IPS-NIHi7 (cell line): Measurements from ENCODE around the gene RASGEF1C.
"Not testable (repeated sequence)": the region's sequence is repeated elsewhere in the genome, so short reads cannot be mapped to it uniquely, and the experiment has no call there.

Experiments
- DNase-seq: peaks from one replicate; pipeline ENCODE4 v3.0.0; 2012; ENCODE audit warnings: mixed read lengths; ENCODE audit errors: extremely low spot score

Gene RASGEF1C

DNA sequence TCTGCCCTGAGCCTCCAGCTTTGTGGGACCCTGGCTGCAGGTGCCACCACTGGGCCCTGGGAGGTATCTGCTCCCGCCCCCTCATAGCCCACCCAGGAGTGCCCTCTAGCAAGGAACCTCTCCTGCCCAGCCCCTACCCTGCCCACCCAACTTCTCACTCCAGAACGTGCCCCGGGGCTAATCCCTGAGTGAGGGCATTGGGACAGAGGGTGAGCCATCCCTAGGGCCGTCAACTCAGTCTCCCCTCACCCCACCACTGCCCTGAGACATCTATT, 2.7 kb upstream of the RASGEF1C start:
- no peak for DNase-seq

DNA sequence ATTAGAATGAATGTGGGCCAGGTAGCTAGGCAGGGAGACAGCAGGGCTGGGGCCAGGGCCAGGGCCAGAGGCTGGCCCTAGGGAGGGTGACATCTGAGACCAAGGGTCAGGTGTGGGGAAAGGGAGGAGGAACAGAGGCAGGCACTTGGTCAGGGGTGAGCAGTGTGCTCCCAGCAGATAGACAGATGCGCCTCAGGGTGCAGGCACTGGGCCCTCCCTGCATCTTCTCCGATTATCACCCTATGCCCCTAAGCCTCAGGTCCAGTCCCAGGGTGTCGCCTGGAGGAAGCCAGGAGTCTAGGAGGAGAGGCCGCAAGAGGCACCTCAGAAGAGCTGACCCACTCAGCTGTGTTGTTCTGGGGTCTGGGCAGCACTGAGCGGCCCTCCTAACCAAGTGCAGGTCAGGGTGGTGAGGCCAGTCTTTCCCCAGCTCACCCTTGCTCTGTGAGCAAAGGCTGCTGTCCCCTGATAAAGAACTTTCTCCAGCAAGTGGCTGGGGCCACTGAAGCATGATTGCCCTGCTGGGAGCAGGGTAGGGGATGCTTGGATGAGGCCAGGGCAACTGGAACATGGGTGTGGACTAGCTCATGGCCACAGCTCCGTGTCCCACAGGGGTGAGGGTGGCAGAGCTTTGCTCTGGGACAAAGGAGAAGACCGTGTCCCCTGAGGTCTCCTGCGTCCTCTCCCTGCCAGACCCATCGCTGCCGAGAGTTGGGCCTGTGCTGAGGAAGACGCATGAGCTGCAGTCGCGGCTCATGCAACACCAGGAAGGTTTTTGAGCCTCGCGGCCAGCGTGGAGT, 2.1 kb upstream of the RASGEF1C start:
- DNase-seq, result no peak

DNA sequence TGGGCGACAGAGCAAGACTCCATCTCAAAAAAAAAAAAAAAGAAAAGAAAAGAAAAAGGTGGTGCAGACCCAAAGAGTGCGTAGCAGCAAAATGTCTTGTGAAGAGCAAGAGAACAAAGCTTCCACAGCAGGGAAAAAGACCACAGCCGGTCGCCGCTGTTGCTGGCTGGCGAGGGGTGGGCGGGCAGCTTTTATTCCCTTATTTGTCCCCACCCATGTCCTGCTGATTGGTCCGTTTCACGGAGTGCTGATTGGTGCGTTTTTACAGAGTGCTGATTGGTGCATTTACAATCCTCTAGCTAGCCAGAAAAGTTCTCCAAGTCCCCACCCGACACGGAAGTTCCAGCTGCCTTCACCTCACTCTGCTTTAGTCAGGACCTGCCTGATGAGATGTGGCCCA, 1.1 kb upstream of the RASGEF1C start:
- DNase-seq, result not testable (repeated sequence)

DNA sequence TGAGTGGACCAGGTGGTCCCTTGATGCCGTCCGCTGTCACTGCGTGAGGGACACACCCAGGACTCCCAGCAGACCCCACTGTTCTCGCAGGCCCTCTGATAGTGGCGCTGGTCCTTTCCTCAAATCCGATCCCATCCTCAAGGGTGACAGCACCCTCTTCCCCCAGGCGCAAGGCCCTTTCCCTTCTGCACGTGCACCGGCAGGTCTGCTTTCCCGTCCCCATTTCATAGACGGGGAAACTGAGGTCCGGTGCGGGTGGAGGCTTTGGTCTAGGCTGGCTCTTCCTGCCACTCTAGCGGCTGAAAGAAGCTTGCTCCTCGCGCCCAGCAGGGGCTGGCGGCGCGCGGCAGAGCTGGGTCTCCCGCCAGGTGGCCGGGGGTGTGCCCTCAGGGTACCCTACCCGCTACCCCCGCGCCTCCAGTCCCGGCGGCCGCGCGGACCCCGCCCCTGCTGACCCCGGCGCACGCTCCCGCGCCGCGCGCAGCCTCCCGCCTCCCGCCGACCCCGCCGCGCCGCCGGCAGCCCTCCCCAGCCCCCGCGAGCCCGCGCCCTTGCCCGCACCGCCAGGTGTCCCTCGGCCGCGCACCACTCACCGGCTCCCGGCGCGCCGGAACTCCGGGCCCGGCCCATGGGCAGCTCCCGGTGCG, 453 bp downstream of the RASGEF1C start:
- peak; percentile 63 for DNase-seq

DNA sequence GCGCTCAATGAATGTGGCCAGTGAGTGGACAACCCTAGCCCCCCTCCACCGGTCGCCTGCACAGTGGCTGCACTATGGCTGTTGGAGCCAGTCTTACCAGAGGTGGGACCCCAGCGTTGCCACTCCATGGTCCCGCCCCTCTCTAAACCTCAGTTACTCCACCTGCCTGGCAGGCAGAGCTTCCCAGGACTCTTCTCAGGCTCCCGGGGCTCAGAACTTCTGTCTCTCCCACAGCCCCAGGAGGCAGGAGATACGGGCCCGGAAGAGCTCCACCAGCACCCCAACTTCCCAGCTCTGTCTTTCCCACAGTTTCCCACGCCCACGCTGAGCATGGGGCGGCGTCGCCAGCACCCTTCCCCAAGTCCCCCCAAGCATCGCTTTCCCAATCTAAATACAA, 975 bp downstream of the RASGEF1C start:
- no peak for DNase-seq

DNA sequence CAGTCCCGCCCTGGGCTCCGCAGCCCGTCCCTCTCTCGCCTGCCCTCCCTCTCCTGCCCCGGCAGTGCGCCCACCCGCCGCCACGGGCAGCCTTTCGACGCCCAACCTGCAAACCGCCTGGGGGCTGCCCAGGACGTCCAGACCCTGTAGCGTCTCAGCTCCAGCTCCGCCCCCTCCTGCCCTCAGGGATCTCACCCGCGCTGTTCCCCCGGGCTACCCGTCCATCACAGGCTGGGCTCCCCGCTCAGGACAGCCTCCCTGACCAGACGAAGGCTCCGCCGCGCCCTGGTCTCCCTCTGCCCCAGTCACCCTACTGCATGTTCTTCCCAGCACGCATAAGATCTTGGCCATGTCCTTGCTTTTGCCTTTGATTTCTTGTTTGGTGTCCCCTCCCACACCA, 1.4 kb downstream of the RASGEF1C start:
- no peak for DNase-seq

DNA sequence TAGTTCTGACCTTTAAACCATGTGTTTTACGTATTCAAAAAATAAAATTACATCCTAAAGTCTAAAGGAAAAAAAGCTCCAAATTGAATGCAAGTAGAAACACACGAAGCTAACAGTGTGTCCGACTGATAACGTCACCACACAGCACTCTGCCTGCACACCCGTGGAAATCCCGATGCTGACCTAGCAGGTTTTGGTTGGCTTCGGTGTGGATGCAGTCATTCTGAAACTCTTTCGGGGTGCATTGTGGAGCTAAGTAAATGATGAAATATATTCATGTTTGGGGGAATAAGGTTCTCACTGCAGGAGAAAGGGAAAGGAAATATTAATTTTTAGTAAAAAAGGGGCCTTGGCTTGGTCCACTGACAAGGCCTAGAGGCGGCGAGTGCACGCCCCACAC, 2.0 kb downstream of the RASGEF1C start:
- no peak for DNase-seq

DNA sequence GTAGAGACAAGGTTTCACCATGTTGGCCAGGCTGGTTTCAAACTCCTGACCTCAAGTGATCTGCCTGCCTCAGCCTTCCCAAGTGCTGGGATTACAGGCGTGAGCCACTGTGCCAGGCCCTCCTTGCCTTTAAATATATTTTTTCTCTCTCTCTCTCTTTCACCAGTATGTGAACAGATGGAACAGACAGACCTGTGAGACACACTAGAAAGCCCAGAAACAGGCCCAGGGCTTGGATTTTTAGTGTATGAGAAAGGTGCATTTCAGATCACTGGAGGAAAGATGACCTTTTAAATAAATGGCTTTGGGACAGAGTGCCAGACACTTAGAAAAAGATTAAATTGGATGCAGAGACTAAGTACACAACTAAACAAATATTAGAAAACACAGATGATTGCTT, 3.1 kb downstream of the RASGEF1C start:
- no peak for DNase-seq

DNA sequence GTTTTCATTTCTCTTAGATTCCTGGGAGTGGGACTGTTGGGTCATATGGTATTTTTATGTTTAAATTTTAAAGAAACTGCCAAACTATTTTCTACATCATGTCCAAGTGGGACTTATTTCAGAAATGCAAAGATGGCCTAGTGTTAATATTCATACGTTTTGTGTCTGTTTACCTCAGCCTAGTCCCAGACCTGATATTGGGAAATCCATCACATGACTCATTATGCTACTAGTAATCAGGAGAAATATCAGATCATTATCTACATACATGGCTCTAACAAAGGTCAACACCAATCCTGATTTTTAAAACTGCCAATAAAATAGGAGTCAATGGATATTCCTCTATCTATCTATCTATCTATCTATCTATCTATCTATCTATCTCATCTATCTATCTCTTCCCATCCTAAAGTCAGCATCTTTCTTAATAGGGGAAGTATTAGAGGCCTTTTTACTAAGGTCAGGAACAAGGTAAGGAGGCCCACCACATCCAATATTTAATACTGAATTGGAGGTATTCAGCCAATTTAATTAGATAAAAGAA, 4.7 kb downstream of the RASGEF1C start:
- no peak for DNase-seq

DNA sequence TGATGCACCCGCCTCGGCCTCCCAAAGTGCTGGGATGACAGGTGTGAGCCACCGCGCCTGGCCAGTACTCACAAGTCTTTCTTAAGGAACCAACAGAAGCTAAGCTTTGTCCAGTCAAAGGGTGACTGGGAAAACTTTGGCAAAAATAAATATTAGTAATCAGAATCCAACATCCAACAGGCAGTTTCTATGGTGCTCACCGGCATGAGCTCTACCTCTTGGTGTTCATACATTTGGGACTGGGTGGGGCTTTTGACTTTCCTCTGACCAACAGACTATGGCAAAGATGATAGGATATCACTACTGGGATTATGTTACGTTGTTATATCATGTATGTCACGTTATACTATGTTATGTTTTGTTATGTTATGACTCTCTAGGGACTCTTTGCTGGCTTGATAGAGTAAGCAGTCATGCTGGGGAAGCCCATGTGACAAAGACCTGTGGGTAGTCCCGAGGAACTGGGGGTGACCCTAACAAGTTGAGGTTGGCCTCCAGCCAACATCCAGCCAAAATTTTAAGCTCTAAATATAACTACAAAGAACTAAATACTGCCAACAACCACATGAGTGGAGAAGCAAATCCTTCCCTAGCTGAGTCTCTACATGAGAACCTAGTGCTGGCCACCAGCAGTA, 6.0 kb downstream of the RASGEF1C start:
- no peak for DNase-seq

DNA sequence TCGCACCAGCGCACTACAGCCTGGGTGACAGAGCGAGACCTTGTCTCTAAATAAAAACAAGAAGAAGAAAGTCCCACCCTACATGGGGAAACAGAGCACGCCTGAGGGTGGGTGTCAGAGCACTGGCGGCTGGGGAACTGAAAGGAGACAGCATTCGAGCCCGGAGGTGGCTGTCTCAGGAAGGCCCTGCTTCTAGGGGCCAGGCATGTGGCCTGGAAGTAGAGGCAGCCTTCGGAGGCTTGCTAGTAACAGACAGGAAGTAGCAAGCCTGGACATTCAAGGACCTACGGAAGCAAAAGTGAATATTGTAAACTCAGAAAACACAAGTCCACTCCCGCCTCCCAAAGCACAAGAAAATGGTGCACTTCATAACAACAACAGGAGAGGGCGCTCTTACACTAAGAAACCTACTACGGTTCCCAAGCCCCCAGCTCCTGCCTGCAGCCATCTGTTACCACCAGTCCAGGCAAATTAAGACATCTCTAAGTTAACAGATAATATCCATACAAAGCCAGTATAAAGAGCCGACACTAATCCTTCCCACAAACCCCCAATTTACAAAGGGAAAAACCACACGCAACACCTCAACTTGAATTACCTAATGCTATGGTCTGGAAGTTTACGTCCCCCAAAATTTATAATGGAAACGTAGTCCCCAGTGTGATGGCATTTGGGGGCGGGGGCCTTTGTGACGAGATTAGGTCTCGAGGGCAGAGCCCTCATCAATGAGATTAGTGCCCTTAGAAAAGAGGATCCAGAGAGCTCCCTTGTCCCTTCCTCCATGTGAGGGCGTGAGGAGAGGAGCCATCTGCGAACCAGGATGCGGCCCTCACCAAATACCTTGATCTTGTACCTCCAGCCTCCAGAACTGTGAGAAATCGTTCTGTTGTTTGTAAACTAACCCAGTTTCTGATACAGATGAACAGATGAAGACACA, 7.7 kb downstream of the RASGEF1C start:
- peak; percentile 87 for DNase-seq

DNA sequence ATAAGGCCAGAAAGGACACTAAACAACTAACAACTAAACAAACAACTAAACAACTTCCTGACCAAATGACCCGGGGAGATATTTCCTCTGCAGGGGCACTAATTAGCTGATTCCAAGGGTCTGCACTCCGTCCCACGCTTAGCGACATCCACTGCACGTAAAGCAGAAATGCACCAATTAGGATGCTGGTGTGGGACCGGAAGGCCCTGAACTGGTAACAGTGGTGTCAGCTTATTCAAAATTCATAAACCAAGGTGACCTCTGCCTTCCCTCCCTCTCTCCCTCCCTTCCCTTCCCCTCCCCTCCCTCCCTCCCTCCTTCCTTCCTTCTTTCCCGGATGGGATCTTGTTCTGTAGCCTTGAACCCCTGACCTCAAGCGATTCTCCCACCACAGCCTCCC, 9.6 kb downstream of the RASGEF1C start:
- DNase-seq, result no peak

DNA sequence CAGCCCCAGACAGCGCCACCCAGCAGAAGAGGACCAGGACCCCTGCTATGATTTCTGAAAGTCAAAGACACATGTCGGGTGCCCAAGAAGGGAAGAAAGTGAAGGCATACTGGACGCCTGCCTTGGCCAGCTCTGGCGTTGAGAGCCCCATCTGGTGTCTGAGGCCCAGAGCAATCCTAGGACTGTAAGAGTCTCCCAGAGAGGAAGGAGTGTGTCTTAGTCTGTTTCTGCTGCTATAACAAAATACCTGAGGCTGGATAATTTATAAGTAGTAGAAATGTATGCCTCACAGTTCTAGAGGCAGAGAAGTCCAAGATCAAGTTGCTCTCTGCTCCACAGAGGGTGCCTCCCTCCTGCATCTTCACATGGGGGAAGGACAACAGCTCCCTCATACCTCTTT, 10.8 kb downstream of the RASGEF1C start:
- DNase-seq, result no peak

DNA sequence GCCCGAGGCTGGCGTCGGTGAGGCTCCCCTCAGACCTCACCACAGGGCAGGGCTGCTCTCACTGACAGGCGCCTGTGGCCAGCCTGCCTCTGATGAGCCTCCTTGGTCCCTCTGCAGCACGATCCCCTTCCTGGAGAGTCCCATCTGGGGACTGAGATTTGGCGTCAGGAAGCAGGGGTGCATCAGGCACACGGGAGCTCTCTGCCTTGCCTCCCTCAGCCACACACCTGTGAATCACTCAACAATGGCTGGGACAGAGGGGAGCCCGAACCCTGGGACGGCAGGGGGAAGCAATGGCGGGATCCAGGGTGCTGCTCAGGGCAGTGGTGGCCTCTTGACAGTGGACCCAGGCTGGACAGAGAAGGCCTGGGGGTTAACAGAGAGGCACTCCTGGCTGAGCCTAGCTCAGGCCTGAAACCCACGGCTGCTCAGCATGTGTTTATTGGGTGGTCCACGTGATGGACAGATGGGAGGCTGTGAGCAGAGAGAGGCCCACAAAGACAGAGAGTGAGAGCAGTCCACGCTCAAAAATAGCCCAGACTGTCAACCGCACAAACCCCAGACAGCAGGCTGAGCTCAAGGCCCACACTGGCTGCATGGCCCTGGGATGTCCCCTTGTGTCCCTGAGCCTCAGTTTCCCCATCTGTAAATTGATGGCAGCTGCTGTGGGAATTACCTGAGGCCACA, 11.9 kb downstream of the RASGEF1C start:
- no peak for DNase-seq

DNA sequence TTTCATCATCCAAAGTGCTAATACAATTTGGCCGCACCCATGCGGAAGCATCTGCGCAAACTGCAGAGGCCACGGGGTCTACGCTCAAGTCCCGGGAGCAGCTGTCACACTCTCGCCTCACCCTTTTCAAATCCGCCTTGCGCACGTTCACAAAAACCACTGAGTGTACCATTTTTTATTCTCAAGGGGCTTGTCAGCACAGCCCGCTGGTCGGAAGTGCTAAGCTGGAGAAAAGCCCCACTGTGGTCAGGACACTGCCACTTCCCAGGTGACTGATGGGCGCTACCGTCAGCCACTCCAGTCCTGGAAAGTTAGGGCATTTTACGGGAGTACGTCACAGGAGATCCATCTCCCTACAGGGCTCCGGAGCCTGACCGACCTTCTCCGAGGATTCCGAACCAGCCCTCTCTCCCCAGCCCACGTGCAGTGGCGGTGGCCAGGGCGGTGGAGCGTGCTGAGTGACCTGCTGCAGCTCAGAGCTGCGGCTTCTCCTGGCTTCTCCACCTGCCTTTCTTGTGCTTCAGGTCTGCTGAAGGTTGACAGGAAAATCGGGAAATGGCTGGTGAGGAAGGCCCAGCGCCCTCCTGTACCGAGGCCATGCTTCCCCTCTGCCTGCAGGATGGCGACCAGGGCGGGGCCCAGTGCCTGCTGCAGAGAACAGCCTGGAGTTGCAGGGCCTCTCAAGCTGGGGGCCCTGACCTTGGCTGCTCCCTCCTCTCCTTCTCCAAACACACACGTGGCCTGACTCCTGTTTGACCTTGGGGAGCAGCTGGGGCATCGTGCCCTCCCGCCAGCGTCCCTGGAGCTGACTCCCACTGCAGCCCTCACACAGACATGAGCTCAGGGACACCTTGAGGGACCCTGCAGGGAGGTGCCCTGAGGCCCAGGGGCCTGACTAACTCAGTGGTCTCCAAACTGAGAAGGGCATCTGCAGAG, 14.3 kb downstream of the RASGEF1C start:
- DNase-seq, result no peak

DNA sequence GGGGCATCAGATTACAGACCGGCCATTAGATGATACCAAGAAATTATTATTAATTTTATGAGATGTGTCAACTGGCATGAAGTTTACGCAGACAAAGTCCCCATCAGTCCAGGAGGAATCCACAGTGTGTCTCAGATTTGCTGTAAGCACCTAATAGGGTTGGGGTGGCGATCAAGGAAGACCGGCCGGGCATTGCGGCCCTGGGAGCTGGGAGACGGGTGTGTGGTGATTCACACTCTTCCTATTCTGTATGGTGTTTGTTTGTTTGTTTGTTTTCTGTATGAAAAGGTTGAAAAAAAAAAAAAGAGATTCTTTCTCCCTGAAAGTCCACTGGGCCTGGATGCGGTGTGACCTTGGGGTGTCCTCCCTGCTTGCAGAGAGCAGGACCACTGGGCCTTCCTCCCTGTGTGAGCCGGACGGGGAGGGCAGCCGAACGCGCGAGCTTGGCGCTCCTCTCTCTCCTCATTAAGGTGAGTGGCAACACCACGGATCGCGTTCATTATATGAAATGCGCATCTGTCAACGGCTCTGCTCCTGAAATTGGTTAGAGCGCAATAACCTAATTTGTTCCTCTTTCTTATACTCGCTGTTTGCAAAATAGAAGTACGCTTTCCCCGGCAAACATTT, 15.1 kb downstream of the RASGEF1C start:
- DNase-seq, result no peak

DNA sequence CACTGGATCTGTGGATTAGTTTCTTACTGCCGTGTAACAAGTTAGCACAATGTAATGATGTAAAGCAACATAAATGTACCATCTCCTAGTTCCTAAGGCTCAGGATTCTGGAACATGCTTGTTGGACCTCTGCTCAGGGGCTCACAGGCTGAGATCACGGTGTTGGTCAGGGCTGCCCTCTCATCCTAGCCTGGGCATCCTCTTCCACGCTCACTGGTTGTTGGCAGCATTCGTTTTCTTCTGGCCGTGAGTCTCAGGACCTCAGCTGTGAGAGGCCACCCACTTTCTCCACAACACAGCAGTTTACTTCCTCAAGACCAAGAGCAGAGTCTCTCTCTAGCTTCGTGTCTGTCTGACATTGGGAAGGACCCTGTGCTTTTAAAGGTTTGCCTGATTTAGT, 17.3 kb downstream of the RASGEF1C start:
- DNase-seq, result no peak

DNA sequence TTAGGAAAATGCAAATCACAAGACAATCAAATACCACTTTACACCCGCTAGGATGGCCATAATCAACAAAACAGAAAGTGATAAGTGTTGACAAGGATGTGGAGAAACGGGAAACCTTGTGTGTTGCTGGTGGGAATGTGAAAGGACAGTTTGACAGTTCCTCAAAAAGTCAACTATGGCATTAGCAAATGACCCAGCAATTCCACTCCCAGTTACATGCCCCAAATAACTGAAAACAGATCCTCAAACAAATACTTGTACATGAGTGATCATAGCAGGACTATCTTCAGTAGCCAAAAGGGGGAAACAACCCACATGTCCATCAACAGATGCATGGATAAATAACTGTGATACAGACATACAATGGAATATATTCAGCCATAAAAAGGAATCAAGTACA, 21.2 kb downstream of the RASGEF1C start:
- no peak for DNase-seq

DNA sequence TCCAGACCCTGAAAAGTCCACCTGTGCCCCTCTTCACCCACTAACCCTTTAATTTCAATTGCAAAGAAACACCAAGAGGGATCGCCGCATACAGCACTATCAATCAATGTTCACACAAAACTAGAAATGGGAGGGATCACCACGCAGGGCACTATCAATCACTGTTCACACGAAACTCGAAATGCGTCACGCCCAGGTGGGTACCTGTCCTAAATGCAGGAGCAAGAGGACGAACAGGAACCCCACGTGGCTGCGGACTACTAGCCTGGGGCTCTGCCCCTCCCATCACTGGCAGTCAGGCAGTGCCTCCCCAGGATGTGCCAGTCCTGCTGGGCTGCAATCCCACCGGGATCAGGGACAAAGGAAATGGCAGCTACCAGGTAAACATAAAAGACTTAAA, 28.2 kb downstream of the RASGEF1C start:
- no peak for DNase-seq

DNA sequence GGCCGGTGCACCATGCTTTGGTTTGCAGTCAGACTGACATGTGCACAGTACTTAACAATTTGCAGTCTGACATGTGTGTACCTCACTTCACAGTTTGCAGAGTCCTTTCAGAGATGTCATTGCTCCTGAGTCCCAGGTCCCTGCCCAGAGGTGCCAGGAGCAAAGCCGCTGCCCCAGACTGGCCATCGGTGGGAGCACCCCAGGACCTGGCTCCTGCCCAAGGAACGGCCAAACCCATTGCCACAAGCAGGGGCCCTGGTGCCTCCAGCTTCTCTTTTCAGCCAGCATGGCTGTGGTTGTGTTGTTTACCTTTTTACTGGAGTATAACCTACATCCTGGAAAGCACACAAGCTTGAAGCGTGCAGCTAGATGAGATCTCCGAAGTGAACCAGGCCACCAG, 28.6 kb downstream of the RASGEF1C start:
- no peak for DNase-seq
